GM23248 (cell line): ENCODE measurements around the gene IGF1R. TPM values are rescaled to one million over a fixed set of nuclear protein-coding genes. Genes with fewer than 3 reads are reported as not detected.

Experiments
- DNase-seq: peaks from one replicate; pipeline ENCODE4 v3.0.0-alpha.2; 2015
- H2AFZ ChIP-seq: fragments of 200-600 bp; sonication (generic); 2 replicates; pipeline ENCODE4 v1.6.1; 2016; ENCODE audit warnings: antibody characterized with exemption
- H3F3A ChIP-seq: fragments of 200-600 bp; sonication (generic); 2 replicates; pipeline ENCODE4 v1.6.1; 2016; ENCODE audit warnings: mild to moderate bottlenecking, antibody characterized with exemption, mixed run types; ENCODE audit not compliant: insufficient read depth
- H3K27ac ChIP-seq: fragments of 200-600 bp; sonication (generic); 2 replicates; pipeline ENCODE4 v1.5.1; 2016; ENCODE audit warnings: mild to moderate bottlenecking
- H3K27me3 ChIP-seq: fragments of 200-600 bp; sonication (generic); replicated peaks from 2 replicates; pipeline ENCODE4 v1.6.1; 2016; ENCODE audit warnings: mild to moderate bottlenecking; ENCODE audit not compliant: insufficient read depth
- H3K36me3 ChIP-seq: fragments of 200-600 bp; sonication (generic); 2 replicates; pipeline ENCODE4 v1.6.1; 2016; ENCODE audit warnings: low read depth, mild to moderate bottlenecking
- H3K4me1 ChIP-seq: fragments of 200-600 bp; sonication (generic); 2 replicates; pipeline ENCODE4 v1.6.1; 2016; ENCODE audit warnings: mild to moderate bottlenecking; ENCODE audit not compliant: insufficient read depth
- H3K4me2 ChIP-seq: fragments of 200-600 bp; sonication (generic); one replicate; pipeline ENCODE4 v1.6.1; 2016; ENCODE audit warnings: mild to moderate bottlenecking; ENCODE audit not compliant: unreplicated experiment
- H3K4me3 ChIP-seq: fragments of 200-600 bp; sonication (generic); 2 replicates; pipeline ENCODE4 v1.5.1; 2016; ENCODE audit warnings: mild to moderate bottlenecking
- H3K79me2 ChIP-seq: fragments of 200-600 bp; sonication (generic); 2 replicates; pipeline ENCODE4 v1.6.1; 2016; ENCODE audit warnings: mild to moderate bottlenecking; ENCODE audit not compliant: insufficient read depth
- H3K9ac ChIP-seq: fragments of 200-600 bp; sonication (generic); 2 replicates; pipeline ENCODE4 v1.6.1; 2016; ENCODE audit warnings: mild to moderate bottlenecking
- H3K9me2 ChIP-seq: fragments of 200-600 bp; sonication (generic); 2 replicates; pipeline ENCODE4 v1.6.1; 2016; ENCODE audit warnings: mixed run types, mild to moderate bottlenecking, moderate library complexity; ENCODE audit not compliant: insufficient read depth
- H3K9me3 ChIP-seq: fragments of 200-600 bp; sonication (generic); one replicate; pipeline ENCODE4 v1.6.1; 2017; ENCODE audit warnings: low read depth
- H4K20me1 ChIP-seq: fragments of 200-600 bp; sonication (generic); 2 replicates; pipeline ENCODE4 v1.6.0; 2016; ENCODE audit not compliant: insufficient read depth
- EZH2 ChIP-seq: fragments of 200-600 bp; sonication (generic); IDR thresholded peaks from 2 replicates; pipeline ENCODE4 v1.6.1; 2018; ENCODE audit warnings: antibody characterized with exemption, mild to moderate bottlenecking; ENCODE audit not compliant: insufficient read depth, poor library complexity, severe bottlenecking
- EZH2phosphoT487 ChIP-seq: fragments of 200-600 bp; sonication (generic); IDR thresholded peaks from 2 replicates; pipeline ENCODE4 v1.6.1; 2018; ENCODE audit warnings: antibody characterized with exemption, moderate library complexity, mild to moderate bottlenecking, low read depth; ENCODE audit not compliant: insufficient read depth
- WGBS, 2 experiments: methylation state at CpG; one replicate each; pipeline ENCODE4 v1.1.6; 2015 to 2017; ENCODE audit warnings: low lambda C conversion rate in 2 of 2, low coverage in 1 of 2; ENCODE audit errors: missing lambda C conversion rate in 2 of 2; 5-methylcytosine and 5-hydroxymethylcytosine counted together
- in situ Hi-C: fragments of 300-500 bp; cut with MboI; formaldehyde crosslinking; loops from 2 replicates; pipeline ENCODE4 v1.15.0; 2020
- polyA plus RNA-seq: library from polyadenylated mRNA; unstranded; fragments of >200 nt; fragmentation: Nextera tagmentation; extraction: Ambion mirVana; gene quantifications from 2 replicates; pipeline ENCODE4 v1.2.1, GENCODE V29; 2016
- total RNA-seq: library from RNA; depleted of rRNA; stranded (reverse); fragments of >200 nt; shearing (Covaris generic); gene quantifications from 2 replicates; pipeline ENCODE4 v1.2.3, GENCODE V29; 2014

The IGF1R gene
- total and polyA plus RNA-seq, 2 experiments from 2014 or later: 22.0 to 48.6 TPM

GRCh38 chr15:98666441-98666840 lies 18.1 kb downstream of the IGF1R start:
- Histone ChIP-seq H3K4me2 (no peak overlapping the region), H3K9ac (no peak overlapping the region), H3K27ac (no peak overlapping the region), H2AFZ (no peak overlapping the region), H3K4me1 (peaks cover 32% of the 10 kb centered on the region), H3K9me3 (no peaks in the 10 kb centered on the region), H3K27me3 (no peaks in the 10 kb centered on the region), H3F3A (peaks cover 20% of the 10 kb centered on the region; the same call in 1 of the 2 replicates), H3K4me3 (no peak overlapping the region), H3K79me2 (peaks cover 100% of the 10 kb centered on the region), H4K20me1 (peaks cover 24% of the 10 kb centered on the region; the same call in 1 of the 2 replicates), H3K36me3 (no peaks in the 10 kb centered on the region), H3K9me2 (no peaks in the 10 kb centered on the region)
- no peak for TF ChIP-seq EZH2phosphoT487
- no peak for TF ChIP-seq EZH2
- 94 to 96% methylated on average over 6 of the region's 6 CpGs for WGBS, 2 experiments
- DNase-seq: no peak
- in situ Hi-C loops: loop anchor here (25.0 kb wide), 1 partner anchor 396 kb away; no protein-coding TSS in a partner anchor

GRCh38 chr15:98666841-98667240 lies 18.5 kb downstream of the IGF1R start:
- no peak overlapping the region for H3K4me3 ChIP-seq
- 83 to 86% methylated on average over 7 of the region's 7 CpGs for WGBS, 2 experiments
- H3K79me2 ChIP-seq: peaks cover 100% of the 10 kb centered on the region
- H3K9me3 ChIP-seq: no peaks in the 10 kb centered on the region
- H3K36me3 ChIP-seq: no peaks in the 10 kb centered on the region
- DNase-seq: no peak
- no peak overlapping the region for H2AFZ ChIP-seq
- H3K9ac ChIP-seq: no peak overlapping the region
- no peak overlapping the region for H3K27ac ChIP-seq
- H3K27me3 ChIP-seq: no peaks in the 10 kb centered on the region
- peaks cover 36% of the 10 kb centered on the region for H3K4me1 ChIP-seq
- peaks cover 23% of the 10 kb centered on the region for H3F3A ChIP-seq
- in situ Hi-C loops: loop anchor here (25.0 kb wide), 1 partner anchor 395 kb away; no protein-coding TSS in a partner anchor
- peaks cover 22% of the 10 kb centered on the region; the same call in 1 of the 2 replicates for H4K20me1 ChIP-seq
- H3K4me2 ChIP-seq: no peak overlapping the region
- TF ChIP-seq EZH2: no peak
- TF ChIP-seq EZH2phosphoT487: no peak
- no peaks in the 10 kb centered on the region for H3K9me2 ChIP-seq

GRCh38 chr15:98667521-98668179 lies 19.3 kb downstream of the IGF1R start:
- Histone ChIP-seq H3F3A (peaks cover 27% of the 10 kb centered on the region), H3K4me3 (no peak overlapping the region), H3K9ac (no peak overlapping the region), H3K4me1 (peaks cover 44% of the 10 kb centered on the region), H3K9me2 (no peaks in the 10 kb centered on the region), H3K27ac (no peak overlapping the region), H2AFZ (no peak overlapping the region), H3K27me3 (no peaks in the 10 kb centered on the region), H3K9me3 (no peaks in the 10 kb centered on the region), H3K79me2 (peaks cover 100% of the 10 kb centered on the region), H4K20me1 (peaks cover 18% of the 10 kb centered on the region; the same call in 1 of the 2 replicates), H3K36me3 (no peaks in the 10 kb centered on the region), H3K4me2 (no peak overlapping the region)
- in situ Hi-C loops: loop anchor here (25.0 kb wide), 1 partner anchor 395 kb away; no protein-coding TSS in a partner anchor
- WGBS, 2 experiments: 92 to 93% methylated on average over 13 of the region's 13 CpGs
- TF ChIP-seq EZH2 (no peak), EZH2phosphoT487 (no peak)
- no peak for DNase-seq

GRCh38 chr15:98668566-98669308 lies 20.4 kb downstream of the IGF1R start:
- peak overlapping the region; percentile 55 for H3K9ac ChIP-seq
- H3K27ac ChIP-seq: peak overlapping the region; percentile 58

More at GRCh38 chr15:98668566-98669308, 20.4 kb downstream of the IGF1R start:
- in situ Hi-C loops: loop anchor here (25.0 kb wide), 1 partner anchor 394 kb away; no protein-coding TSS in a partner anchor
- Histone ChIP-seq H3K27me3 (no peaks in the 10 kb centered on the region), H3K4me1 (peaks cover 44% of the 10 kb centered on the region), H3K36me3 (no peaks in the 10 kb centered on the region), H2AFZ (peak overlapping the region; percentile 24; the same call in 1 of the 2 replicates), H3F3A (peaks cover 28% of the 10 kb centered on the region), H3K4me2 (peak overlapping the region; percentile 82), H3K4me3 (peak overlapping the region; percentile 47), H3K9me2 (no peaks in the 10 kb centered on the region), H3K79me2 (peaks cover 100% of the 10 kb centered on the region), H3K9me3 (no peaks in the 10 kb centered on the region), H4K20me1 (peaks cover 12% of the 10 kb centered on the region; the same call in 1 of the 2 replicates)
- DNase-seq: peak; percentile 78
- no peak for TF ChIP-seq EZH2phosphoT487
- no peak for TF ChIP-seq EZH2
- 6 to 8% methylated on average over 10 of the region's 10 CpGs for WGBS, 2 experiments
